Loucy (cell line): ENCODE data around the gene DNAH17.

Source experiments
- CTCF ChIP-seq: fragments of 200-600 bp; sonication (generic); conservative IDR thresholded peaks from 2 replicates; pipeline ENCODE4 v1.5.1; 2014; ENCODE audit warnings: mild to moderate bottlenecking, antibody characterized with exemption, low read length
- EZH2phosphoT487 ChIP-seq: fragments of 200-600 bp; IDR thresholded peaks from 2 replicates; pipeline ENCODE4 v1.6.1; 2018; ENCODE audit warnings: antibody characterized with exemption, mild to moderate bottlenecking, moderate library complexity, borderline replicate concordance

GRCh38 chr17:78581304-78581703 is 4.1 kb upstream of the DNAH17 start:
- TF ChIP-seq EZH2phosphoT487 (no peak), CTCF (no peak)
